HEK293 (cell line): ENCODE data around the gene S100A4.

Experiments used
- CTCF ChIA-PET: fragments of 350-600 bp; formaldehyde crosslinking; extraction: SDS; loops from one replicate; lab custom pipeline; 2021; ENCODE audit warnings: antibody characterized with exemption; lab: Yijun Ruan, JAX
- POLR2A ChIA-PET: fragments of 300-600 bp; formaldehyde crosslinking; extraction: SDS; loops from one replicate; lab custom pipeline; 2020; ENCODE audit warnings: antibody characterized with exemption, inconsistent platforms; lab: Yijun Ruan, JAX
- H3K27ac ChIP-seq: fragments of 200-500 bp; sonication (Bioruptor generic); 2 replicates; pipeline ENCODE4 v1.5.1; 2014; ENCODE audit warnings: low read depth, low read length, control low read depth, inconsistent platforms; ENCODE audit errors: extremely low read depth
- H3K36me3 ChIP-seq, 2 experiments: fragments of 200-500 bp in 1 of 2; sonication (Bioruptor generic) in 1 of 2; 1 replicate in 1 of 2; 2 replicates in 1 of 2; pipeline ENCODE4 v1.5.1; 2014 to 2017; ENCODE audit warnings: inconsistent platforms in 2 of 2, low read length in 2 of 2; ENCODE audit not compliant: control insufficient read depth in 2 of 2, insufficient read depth in 1 of 2
- H3K4me1 ChIP-seq: fragments of 200-500 bp; sonication (Bioruptor generic); 2 replicates; pipeline ENCODE4 v1.5.1; 2014; ENCODE audit warnings: mild to moderate bottlenecking, low read length, inconsistent platforms; ENCODE audit not compliant: control insufficient read depth, insufficient read depth
- H3K4me3 ChIP-seq: 2 replicates; pipeline ENCODE4 v1.5.1; 2011; ENCODE audit warnings: low read depth, mild to moderate bottlenecking, control low read depth, low read length, moderate library complexity
- H3K9me3 ChIP-seq: fragments of 200-500 bp; sonication (Bioruptor generic); 2 replicates; pipeline ENCODE4 v1.5.1; 2014; ENCODE audit warnings: low read depth, low read length, inconsistent platforms; ENCODE audit not compliant: control insufficient read depth, insufficient read depth
- HOXA7 ChIP-seq: sonication (generic); formaldehyde crosslinking; IDR thresholded peaks from 2 replicates; pipeline ENCODE4 v1.8.1; 2022; ENCODE audit warnings: missing genetic modification reagents, borderline replicate concordance
- KLF7 ChIP-seq: fragments of 450-650 bp; formaldehyde crosslinking; IDR thresholded peaks from 2 replicates; pipeline ENCODE4 v1.5.1; 2016; ENCODE audit warnings: missing biosample characterization, missing genetic modification characterization, borderline replicate concordance
- PRDM1 ChIP-seq: fragments of 450-650 bp; formaldehyde crosslinking; IDR thresholded peaks from 2 replicates; pipeline ENCODE4; 2016; ENCODE audit warnings: missing biosample characterization, missing genetic modification characterization
- REPIN1 ChIP-seq: fragments of 450-650 bp; formaldehyde crosslinking; IDR thresholded peaks from 2 replicates; pipeline ENCODE4 v1.5.1; 2017; ENCODE audit warnings: missing biosample characterization, missing genetic modification characterization, low read depth
- SCRT1 ChIP-seq: fragments of 450-650 bp; formaldehyde crosslinking; IDR thresholded peaks from 2 replicates; pipeline ENCODE4 v1.5.1; 2016; ENCODE audit warnings: missing biosample characterization, missing genetic modification characterization, borderline replicate concordance
- YY2 ChIP-seq: fragments of 450-650 bp; formaldehyde crosslinking; IDR thresholded peaks from 2 replicates; pipeline ENCODE4 v1.5.1; 2016; ENCODE audit warnings: missing biosample characterization, missing genetic modification characterization
- ZBTB17 ChIP-seq: fragments of 450-650 bp; formaldehyde crosslinking; IDR thresholded peaks from 2 replicates; pipeline ENCODE4 v1.5.1; 2016; ENCODE audit warnings: missing biosample characterization, missing genetic modification characterization
- ZNF121 ChIP-seq: fragments of 450-650 bp; formaldehyde crosslinking; IDR thresholded peaks from 2 replicates; pipeline ENCODE4 v1.5.1; 2016; ENCODE audit warnings: missing biosample characterization, missing genetic modification characterization
- ZNF292 ChIP-seq: fragments of 450-650 bp; formaldehyde crosslinking; IDR thresholded peaks from 2 replicates; pipeline ENCODE4 v1.5.1; 2016; ENCODE audit warnings: low read depth, missing biosample characterization, missing genetic modification characterization, borderline replicate concordance
- ZNF354C ChIP-seq: fragments of 450-650 bp; formaldehyde crosslinking; IDR thresholded peaks from 2 replicates; pipeline ENCODE4 v1.5.1; 2016; ENCODE audit warnings: missing biosample characterization, missing genetic modification characterization, low read depth, borderline replicate concordance
- ZNF530 ChIP-seq: fragments of 450-650 bp; formaldehyde crosslinking; IDR thresholded peaks from 2 replicates; pipeline ENCODE4 v1.5.1; 2016; ENCODE audit warnings: low read depth, missing biosample characterization, missing genetic modification characterization
- ZNF621 ChIP-seq: fragments of 450-650 bp; formaldehyde crosslinking; IDR thresholded peaks from 2 replicates; pipeline ENCODE4 v1.5.1; 2017; ENCODE audit warnings: missing biosample characterization, missing genetic modification characterization
- ZNF623 ChIP-seq: fragments of 450-650 bp; formaldehyde crosslinking; IDR thresholded peaks from 2 replicates; pipeline ENCODE4 v1.5.1; 2016; ENCODE audit warnings: missing biosample characterization, missing genetic modification characterization
- ZXDB ChIP-seq: fragments of 450-650 bp; formaldehyde crosslinking; IDR thresholded peaks from 2 replicates; pipeline ENCODE4 v1.5.1; 2016; ENCODE audit warnings: missing biosample characterization, missing genetic modification characterization
- TF ChIP-seq, protein P1 (sequence below): fragments of 450-650 bp; formaldehyde crosslinking; IDR thresholded peaks from 2 replicates; pipeline ENCODE4 v1.5.1; 2017; ENCODE audit warnings: missing biosample characterization, missing genetic modification characterization
- TF ChIP-seq, protein P2 (sequence below): fragments of 450-650 bp; formaldehyde crosslinking; optimal IDR thresholded peaks from 2 replicates; pipeline ENCODE3; 2016; ENCODE audit warnings: missing biosample characterization, mild to moderate bottlenecking, missing genetic modification characterization
- TF ChIP-seq, protein P3 (sequence below): fragments of 450-650 bp; formaldehyde crosslinking; IDR thresholded peaks from 2 replicates; pipeline ENCODE4 v1.5.1; 2017; ENCODE audit warnings: missing biosample characterization, missing genetic modification characterization
- TF ChIP-seq, protein P4 (sequence below): fragments of 450-650 bp; formaldehyde crosslinking; IDR thresholded peaks from 2 replicates; pipeline ENCODE4 v1.5.1; 2016; ENCODE audit warnings: missing biosample characterization, missing genetic modification characterization

Gene S100A4

DNA sequence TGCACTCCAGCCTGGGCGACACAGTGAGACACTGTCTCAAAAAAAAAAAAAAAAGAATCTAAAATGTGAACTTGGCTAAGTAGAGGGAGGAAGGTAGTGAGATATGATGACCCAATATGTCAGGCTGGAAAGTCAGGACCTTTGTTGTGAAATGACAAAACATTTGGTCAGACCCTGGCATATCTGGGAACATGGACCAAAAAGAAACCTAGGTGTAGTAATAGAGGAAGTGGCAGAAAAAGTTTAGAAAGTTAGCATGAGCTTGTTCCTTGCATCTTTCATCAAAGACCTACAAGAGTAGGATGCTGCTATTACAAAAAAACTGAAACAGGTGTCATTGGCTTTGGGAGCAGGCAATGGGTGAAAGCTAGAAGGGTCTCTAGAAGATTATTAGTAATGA lies 10.7 kb upstream of the S100A4 start:
- Histone ChIP-seq H3K27ac (no peak overlapping the region), H3K4me1 (no peaks in the 10 kb centered on the region), H3K36me3 (no peaks in the 10 kb centered on the region), H3K4me3 (no peak overlapping the region), H3K9me3 (no peaks in the 10 kb centered on the region)
- ChIA-PET CTCF (interaction anchor here (0.7 to 1.3 kb wide), 4 partner anchors 12 to 204 kb away, joined by 4 to 7 read pairs (median 6); no protein-coding TSS in a partner anchor), POLR2A (interaction anchor here (0.7 kb wide), 1 partner anchor 53 kb away, joined by 3 read pairs; no protein-coding TSS in a partner anchor)
- TF ChIP-seq ZNF121 (tag by site-specific recombination): no peak
- no peak for TF ChIP-seq ZNF621 (tag by site-specific recombination)
- TF ChIP-seq PRDM1 (tag by site-specific recombination): no peak
- no peak for TF ChIP-seq ZNF623 (tag by site-specific recombination)
- TF ChIP-seq SCRT1 (tag by site-specific recombination): no peak
- TF ChIP-seq, protein P1, sequence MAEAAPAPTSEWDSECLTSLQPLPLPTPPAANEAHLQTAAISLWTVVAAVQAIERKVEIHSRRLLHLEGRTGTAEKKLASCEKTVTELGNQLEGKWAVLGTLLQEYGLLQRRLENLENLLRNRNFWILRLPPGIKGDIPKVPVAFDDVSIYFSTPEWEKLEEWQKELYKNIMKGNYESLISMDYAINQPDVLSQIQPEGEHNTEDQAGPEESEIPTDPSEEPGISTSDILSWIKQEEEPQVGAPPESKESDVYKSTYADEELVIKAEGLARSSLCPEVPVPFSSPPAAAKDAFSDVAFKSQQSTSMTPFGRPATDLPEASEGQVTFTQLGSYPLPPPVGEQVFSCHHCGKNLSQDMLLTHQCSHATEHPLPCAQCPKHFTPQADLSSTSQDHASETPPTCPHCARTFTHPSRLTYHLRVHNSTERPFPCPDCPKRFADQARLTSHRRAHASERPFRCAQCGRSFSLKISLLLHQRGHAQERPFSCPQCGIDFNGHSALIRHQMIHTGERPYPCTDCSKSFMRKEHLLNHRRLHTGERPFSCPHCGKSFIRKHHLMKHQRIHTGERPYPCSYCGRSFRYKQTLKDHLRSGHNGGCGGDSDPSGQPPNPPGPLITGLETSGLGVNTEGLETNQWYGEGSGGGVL: no peak
- TF ChIP-seq KLF7 (tag by site-specific recombination): no peak
- no peak for TF ChIP-seq HOXA7 (CRISPR knock-in tag)
- TF ChIP-seq, protein P2, sequence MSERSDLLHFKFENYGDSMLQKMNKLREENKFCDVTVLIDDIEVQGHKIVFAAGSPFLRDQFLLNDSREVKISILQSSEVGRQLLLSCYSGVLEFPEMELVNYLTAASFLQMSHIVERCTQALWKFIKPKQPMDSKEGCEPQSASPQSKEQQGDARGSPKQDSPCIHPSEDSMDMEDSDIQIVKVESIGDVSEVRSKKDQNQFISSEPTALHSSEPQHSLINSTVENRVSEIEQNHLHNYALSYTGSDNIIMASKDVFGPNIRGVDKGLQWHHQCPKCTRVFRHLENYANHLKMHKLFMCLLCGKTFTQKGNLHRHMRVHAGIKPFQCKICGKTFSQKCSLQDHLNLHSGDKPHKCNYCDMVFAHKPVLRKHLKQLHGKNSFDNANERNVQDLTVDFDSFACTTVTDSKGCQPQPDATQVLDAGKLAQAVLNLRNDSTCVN (tag by site-specific recombination): no peak
- no peak for TF ChIP-seq ZNF530 (tag by site-specific recombination)
- no peak for TF ChIP-seq YY2 (tag by site-specific recombination)
- no peak for TF ChIP-seq ZNF292 (tag by site-specific recombination)
- TF ChIP-seq ZNF354C: no peak
- TF ChIP-seq, protein P3, sequence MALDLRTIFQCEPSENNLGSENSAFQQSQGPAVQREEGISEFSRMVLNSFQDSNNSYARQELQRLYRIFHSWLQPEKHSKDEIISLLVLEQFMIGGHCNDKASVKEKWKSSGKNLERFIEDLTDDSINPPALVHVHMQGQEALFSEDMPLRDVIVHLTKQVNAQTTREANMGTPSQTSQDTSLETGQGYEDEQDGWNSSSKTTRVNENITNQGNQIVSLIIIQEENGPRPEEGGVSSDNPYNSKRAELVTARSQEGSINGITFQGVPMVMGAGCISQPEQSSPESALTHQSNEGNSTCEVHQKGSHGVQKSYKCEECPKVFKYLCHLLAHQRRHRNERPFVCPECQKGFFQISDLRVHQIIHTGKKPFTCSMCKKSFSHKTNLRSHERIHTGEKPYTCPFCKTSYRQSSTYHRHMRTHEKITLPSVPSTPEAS: no peak
- no peak for TF ChIP-seq REPIN1 (tag by site-specific recombination)
- TF ChIP-seq, protein P4, sequence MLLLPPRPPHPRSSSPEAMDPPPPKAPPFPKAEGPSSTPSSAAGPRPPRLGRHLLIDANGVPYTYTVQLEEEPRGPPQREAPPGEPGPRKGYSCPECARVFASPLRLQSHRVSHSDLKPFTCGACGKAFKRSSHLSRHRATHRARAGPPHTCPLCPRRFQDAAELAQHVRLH (tag by site-specific recombination): no peak
- TF ChIP-seq ZBTB17 (tag by site-specific recombination): no peak

DNA sequence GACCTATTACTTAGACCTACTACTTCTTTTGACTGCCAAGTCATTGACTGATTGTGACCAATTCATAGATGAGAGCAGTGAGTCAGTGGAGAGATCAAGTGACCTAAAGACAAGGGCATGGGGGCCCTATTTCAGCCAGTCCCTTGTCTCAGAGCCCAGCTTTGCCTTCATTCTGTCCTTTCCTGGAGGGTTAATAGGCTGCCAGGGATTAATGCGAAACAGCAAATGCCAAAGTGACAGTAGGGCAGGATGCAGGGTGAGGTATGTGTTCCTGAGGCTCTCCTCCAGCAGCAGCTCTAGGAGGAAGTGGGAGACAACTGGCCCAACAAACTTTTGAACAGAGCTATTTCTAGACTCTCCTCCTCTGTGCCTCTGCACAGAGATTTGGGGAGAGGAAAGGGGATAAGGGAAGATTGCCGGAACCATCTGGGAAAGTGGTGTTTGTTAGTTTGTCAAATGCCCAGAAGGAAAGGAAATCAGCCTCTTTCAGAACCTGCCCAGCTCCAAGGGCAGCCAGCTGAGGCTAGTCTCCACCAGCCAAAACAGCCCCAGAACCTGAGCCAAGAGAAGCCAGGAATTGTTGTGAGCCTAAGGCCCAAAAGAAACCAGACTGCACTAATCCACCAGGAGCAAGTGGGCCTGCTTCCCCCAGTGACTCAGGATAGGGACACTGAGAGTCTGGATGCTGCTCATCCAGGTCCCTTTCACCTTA lies 8.4 kb upstream of the S100A4 start:
- TF ChIP-seq ZXDB (no peak), KLF7 (tag by site-specific recombination) (no peak)
- no peaks in the 10 kb centered on the region for H3K9me3 ChIP-seq
- ChIA-PET CTCF (interaction anchor here (0.7 to 1.8 kb wide), 6 partner anchors 10 to 123 kb away, joined by 3 to 6 read pairs (median 3); partner anchors contain the start of gene S100A13), POLR2A (interaction anchor here (1.8 kb wide), 1 partner anchor 12 kb away, joined by 5 read pairs; no protein-coding TSS in a partner anchor)
- no peak overlapping the region for H3K4me3 ChIP-seq
- no peaks in the 10 kb centered on the region for H3K4me1 ChIP-seq
- H3K27ac ChIP-seq: no peak overlapping the region
- no peaks in the 10 kb centered on the region for H3K36me3 ChIP-seq
